Measurements from ENCODE around the gene GGA3.
"Not testable (repeated sequence)": the region's sequence is repeated elsewhere in the genome, so short reads cannot be mapped to it uniquely, and the experiment has no call there.

GGA3 gene

DNA sequence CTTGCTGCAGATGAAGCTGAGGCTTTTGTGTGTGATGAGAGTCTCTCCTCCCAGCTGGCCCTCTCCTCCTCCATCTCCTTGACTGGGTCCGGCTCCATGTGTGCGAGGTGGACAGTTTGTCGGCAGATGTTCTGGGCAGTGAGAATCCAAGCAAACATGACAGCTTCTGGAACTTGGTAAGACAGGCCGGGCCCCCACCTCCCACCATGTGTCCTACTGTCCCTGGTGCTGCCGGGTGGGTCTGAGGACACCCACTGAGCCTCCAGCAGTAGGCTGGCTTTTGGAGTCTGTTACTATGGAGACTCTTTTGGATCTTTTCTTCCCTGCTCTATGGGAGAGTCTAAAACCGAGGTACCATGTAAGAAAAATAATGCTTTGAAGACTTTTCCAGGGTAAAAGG, 43.3 kb downstream of the GGA3 start:
- no peak for DNase-seq (ENCODE audit: low spot score)

DNA sequence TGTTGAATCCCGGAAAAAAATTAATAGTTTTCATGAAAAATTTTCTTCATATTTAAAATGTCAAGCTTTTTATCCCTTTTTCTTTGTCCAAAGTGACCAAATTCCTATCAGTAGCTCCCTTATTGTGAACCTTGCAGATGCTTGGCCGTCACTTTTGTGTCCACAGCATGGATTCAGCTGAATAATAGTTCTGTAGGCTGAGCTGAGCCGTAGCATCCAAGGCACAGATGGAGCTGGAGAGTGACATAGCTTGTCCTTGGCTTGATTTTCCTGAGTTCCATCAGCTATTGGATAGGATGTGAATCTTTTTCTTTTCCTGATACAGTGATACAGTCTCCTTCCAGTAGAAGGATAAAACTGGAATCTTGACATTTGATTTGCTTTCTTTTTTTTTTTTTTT, 52.3 kb downstream of the GGA3 start:
- DNase-seq (ENCODE audit: low spot score): no peak

DNA sequence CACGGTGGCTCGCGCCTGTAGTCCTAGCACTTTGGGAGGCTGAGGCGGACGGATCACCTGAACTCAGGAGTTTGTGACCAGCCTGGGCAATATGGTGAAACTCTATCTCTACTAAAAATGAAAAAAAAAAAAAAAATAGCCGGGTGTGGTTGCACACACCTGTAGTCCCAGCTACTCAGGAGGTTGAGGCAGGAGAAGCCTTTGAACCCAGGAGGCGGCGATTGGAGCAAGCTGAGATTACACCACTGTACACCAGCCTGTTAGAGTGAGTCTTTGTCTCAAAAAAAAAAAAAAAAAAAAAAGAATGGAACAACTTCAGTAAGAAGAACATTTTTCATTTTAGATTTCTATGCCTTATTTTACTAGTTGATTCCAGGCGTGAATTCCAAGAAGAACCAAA, 53.2 kb downstream of the GGA3 start:
- DNase-seq (ENCODE audit: low spot score): no peak

DNA sequence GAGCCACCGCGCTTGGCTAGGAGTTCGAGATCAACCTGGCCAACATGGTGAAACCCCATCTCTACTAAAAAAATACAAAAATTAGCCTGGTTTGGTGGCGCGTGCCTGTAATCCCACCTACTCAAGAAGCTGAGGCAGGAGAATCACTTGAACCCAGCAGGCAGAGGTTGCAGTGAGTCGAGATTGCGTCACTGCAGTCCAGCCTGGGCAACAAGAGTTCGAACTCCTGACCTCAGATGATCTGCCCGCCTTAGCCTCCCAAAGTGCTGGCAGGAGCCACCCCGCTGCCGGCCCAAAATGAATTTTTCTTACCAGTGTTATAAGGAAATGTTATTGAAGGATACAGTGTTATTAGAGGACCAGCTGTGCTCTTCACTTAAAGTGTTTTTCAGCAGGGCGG, 53.6 kb downstream of the GGA3 start:
- no peak for DNase-seq (ENCODE audit: low spot score)

DNA sequence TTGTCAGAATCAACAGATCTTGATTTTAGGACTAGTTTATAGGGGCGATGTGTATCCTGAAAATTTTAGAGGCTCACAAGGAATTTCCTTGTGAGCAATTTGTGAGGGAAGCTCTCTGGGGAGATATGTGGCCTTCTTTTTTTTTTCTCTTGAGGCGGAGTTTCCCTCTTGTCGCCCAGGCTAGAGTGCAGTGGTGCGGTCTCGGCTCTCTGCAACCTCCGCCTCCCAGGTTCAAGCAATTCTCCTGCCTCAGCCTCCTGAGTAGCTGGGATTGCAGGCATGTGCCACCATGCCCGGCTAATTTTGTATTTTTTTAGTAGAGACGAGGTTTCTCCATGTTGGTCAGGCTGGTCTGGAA, 54.4 kb downstream of the GGA3 start:
- not testable (repeated sequence) for DNase-seq (ENCODE audit: low spot score)

DNA sequence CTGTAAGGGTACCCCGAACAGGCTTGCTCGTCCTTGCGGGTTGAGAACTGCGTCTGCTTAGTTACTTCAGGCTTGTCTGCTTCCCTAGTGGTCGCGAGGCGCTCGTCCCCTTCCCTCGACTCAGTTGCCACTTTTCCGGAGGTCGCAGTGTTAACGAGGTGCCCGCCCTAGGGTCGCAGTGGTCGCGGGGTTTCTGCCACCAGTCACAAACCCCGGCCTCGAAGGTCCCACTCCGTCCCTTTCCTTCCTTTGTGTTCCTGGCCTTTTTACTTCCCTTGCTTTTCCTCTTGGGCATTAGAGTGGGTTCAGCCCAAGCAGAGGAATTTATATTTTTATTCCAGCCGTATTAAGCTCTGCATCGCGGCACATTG, 55.6 kb downstream of the GGA3 start:
- no peak for DNase-seq (ENCODE audit: low spot score)

DNA sequence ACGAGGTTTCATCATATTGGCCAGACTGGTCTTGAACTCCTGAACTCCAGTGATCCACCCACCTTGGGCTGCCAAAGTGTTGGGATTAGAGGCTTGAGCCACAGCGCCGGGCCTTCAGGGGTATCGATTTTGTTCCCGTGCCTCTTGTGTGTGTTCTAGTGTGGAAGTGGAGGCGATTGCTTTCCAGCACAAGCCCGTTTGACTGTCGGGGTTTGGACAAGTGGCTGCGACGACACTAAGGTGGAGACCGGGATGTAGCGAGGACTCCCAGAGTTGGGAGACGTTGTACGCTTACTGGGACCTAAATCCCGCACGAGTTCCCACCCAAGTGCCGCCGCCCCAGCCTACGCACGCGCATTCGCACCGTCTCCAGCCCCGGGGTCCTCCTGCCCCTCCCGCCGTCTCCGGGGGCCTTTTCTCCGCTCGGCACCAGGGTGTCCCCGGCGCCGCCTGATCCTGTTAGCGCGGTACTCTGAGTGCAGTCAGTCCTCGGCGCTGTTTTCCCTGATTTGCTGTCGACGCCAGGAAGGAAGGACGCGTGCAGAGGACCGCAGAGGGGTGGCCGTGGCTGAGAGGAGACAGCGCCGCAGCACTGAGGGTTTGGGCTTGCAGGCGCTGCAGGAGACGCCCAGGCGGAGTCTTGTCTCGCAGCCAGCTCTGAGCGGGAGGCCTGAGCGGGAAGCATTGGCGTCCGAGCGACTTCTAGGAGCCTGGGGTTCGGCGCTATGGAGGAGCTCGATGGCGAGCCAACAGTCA, 56.2 kb downstream of the GGA3 start, which contains the start of gene NUP85:
Gene NUP85 (plus strand): TSS at position 643 of the 756 bp plus-strand sequence. CDS start 83 bp downstream, at position 726.
- DNase-seq (ENCODE audit: low spot score): peak; percentile 90

DNA sequence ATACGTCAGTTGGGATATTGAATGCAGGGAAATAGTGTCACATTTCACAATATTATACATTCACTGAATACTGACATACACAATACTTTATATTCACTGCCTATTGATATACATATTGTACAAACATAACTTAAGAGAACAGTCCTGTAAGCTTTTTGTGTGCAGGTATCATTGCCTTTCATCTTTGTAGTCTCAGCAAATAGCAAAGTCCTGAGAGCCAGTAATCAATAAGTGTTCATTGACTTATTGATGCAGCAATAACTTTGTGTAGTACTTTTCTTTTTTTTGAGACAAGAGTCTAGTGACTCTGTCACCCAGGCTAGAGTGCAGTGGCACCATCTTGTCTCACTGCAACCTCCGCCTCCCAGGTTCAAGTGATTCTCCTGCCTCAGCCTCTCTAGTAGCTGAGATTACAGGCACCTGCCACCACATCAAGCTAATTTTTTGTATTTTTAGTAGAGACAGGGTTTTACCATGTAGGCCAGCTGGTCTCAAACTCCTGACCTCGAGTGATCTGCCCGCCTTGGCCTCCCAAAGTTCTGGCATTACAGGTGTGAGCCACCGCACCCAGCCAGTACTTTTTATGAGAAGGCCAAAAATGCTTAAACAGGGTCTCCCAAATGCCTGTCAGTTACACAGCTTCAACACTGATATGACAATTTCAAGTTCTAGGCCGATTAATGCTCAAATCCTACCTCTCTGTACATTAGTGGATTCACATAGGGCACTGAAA, 61.4 kb downstream of the GGA3 start:
- DNase-seq (ENCODE audit: low spot score): no peak

DNA sequence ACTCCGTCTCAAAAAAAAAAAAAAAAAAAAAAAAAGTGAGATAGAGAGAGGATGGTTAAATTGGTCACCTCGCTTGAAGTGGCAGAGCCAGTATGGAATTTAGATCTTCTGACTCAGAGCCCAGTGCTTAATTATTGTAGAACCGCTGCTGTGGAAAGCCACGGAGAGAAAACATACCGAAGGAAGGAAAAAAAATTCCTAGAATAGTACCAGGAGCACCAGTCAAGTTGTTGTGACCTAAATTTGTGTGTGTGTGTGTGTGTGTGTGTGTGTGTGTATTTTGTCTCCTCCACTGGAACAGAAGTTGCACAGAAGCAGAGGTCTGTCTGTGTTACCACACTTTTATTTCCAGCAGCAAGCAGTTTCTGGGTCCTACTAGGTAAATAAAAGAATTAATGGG, 66.5 kb downstream of the GGA3 start:
- no peak for DNase-seq (ENCODE audit: low spot score)

DNA sequence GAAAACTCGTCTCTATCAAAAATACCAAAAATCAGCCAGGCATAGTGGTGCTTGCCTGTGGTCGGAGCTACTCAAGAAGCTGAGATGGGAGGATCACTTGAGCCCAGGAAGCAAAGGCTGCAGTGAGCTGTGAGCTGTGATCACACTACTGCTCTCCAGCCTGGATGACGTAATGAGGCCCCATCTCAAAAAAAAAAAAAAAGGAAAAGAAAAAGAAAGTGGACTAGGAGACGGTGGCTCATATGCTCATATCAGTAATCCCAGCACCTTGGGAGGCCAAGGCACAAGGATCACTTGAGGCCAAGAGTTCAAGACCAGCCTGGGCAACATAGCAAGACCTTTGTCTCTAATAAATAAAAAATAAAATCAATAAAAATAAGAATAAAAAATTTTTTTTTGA, 69.8 kb downstream of the GGA3 start:
- no peak for DNase-seq (ENCODE audit: low spot score)

DNA sequence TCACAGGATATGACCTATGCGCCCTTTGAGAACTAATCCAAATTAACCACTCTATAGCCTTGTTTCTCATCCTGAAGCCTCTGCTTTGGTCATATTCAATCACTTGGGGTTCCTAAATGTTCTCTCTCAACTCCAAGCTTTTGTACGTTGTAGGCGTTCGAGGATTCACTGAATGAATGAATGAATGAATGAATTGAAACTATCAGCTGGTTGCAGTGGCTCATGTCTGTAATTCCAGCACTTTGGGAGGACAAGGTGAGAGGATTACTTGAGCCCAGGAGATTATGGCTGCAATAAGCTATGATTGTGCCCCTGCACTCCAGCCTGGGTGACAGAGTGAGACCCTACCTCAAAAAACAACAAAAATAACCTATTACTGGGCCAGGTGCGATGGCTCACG, 72.8 kb downstream of the GGA3 start:
- DNase-seq (ENCODE audit: low spot score): no peak

Measured in CD4-positive, alpha-beta T cell treated with Interleukin-15 for 4 hours (primary cell).